ENCODE results near the gene SARS2.

The SARS2 gene

DNA sequence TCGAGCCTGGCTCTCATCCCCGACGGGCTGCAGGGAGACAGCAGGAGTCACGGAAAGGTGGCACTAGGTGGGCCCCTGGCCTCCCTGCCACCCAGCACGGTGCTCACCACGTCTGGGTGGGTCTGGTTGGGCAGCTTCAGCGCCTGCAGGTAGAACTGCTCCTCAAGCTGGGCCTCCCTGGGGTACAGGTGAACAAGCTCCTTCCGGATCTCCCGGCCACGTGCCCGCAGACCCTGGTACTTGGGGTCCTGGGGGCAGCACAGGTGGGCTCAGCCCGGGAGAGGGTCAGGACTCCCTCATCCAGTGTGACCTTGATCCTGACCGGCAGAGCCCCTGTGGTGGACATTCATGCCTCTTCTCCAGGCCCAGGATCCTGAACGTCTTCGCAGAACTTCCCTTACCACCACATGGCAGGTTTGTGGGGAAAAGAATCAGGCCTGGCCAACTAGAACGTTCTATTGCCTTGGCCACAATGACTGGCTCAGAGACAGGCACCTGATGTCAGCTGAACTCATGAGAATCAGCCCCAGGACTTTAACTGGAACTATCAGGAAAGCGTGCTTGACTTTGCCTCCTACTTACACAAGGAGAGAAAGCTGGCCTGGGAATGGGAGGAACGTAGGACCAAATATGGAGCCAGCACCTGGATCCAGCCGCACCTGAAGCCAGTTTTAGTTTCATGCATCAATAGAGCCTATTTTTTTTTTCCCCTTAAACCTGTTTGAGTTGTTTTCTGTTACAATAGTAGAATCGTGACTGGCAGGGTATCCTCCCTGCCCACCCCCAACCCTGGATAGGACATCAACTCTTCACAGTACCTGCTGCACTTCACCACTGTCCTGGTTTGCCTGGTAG, 8.9 kb downstream of the SARS2 start:
- DNase-seq (ENCODE audit: low read depth), result no peak
- H3K4me3 ChIP-seq (ENCODE audit: low read length), result no peak overlapping the region
- TF ChIP-seq, protein P1, sequence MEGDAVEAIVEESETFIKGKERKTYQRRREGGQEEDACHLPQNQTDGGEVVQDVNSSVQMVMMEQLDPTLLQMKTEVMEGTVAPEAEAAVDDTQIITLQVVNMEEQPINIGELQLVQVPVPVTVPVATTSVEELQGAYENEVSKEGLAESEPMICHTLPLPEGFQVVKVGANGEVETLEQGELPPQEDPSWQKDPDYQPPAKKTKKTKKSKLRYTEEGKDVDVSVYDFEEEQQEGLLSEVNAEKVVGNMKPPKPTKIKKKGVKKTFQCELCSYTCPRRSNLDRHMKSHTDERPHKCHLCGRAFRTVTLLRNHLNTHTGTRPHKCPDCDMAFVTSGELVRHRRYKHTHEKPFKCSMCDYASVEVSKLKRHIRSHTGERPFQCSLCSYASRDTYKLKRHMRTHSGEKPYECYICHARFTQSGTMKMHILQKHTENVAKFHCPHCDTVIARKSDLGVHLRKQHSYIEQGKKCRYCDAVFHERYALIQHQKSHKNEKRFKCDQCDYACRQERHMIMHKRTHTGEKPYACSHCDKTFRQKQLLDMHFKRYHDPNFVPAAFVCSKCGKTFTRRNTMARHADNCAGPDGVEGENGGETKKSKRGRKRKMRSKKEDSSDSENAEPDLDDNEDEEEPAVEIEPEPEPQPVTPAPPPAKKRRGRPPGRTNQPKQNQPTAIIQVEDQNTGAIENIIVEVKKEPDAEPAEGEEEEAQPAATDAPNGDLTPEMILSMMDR (conservative IDR thresholded peaks at IDR 0.05; ENCODE audit: low read depth, low read length), result no peak

DNA sequence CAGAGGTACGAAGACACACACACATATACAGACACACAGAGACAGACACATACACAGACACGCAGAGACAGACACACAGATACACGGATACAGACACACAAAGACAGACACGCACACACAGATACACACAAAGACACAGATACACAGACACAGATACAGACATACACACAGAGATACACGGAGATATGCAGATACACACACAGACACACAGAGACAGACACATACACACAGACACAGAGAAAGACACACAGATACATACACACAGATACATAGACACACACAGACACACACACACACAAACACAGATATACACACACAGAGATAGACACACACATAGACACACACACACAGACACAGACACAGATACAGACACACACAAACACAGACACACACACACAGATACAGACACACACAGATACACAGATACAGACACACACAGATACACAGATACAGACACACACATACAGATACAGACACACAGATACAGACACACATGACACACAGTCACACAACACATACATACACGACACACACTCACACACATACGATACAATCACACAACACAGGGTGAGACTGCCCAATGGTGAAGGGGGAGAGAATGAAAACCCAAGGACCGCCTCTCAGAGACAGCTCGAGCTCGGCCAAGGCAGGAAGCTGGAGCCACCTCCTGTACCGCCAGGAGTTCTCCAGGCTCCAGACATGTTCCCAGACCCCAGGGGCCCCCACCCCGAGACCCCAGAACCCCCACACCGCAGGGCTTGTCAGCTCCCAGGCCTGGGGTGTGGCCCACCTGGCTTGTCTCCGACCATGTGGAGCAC, 9.8 kb downstream of the SARS2 start:
- no peak for DNase-seq (ENCODE audit: low read depth)
- H3K4me3 ChIP-seq (ENCODE audit: low read length), result no peak overlapping the region
- TF ChIP-seq, protein P1 (conservative IDR thresholded peaks at IDR 0.05; ENCODE audit: low read depth, low read length), result no peak

DNA sequence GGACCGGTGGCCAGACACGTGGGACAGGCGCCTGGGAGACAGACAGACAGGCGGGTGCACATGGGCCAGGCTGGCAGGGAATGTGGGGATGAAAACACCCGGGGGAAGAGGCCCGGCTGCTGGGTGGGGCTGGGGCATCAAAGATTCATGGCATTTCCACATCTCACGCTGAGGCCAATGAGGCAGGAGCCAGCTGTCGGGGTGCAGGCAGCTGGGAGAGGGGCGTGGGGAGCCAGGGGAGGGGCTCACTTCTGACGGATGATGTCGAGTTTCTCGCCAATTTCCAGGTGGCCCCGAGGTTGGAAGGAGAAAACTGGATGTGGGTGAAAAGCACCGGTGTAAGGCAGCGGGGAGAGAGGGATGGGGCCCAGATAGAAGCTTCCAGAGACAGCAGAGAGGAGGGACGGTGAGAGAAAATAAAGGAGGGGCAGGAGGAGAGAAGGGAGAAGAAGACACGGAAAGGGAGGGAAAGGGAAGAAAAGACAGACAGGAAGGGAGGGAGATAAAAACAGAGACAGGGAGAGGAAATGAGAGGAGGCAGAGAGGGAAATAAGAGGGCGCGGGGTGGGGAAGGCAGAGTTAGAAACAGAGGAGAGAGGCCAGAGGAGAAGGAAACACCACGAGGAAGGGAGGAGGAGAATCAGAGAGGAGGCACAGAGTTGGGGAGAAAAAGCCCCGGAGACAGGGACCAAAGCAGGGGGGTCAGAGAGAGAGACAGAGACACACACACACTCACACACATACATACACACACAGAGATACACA, 10.5 kb downstream of the SARS2 start:
- TF ChIP-seq, protein P1 (conservative IDR thresholded peaks at IDR 0.05; ENCODE audit: low read depth, low read length), result no peak
- no peak overlapping the region for H3K4me3 ChIP-seq (ENCODE audit: low read length)
- DNase-seq (ENCODE audit: low read depth), result no peak

DNA sequence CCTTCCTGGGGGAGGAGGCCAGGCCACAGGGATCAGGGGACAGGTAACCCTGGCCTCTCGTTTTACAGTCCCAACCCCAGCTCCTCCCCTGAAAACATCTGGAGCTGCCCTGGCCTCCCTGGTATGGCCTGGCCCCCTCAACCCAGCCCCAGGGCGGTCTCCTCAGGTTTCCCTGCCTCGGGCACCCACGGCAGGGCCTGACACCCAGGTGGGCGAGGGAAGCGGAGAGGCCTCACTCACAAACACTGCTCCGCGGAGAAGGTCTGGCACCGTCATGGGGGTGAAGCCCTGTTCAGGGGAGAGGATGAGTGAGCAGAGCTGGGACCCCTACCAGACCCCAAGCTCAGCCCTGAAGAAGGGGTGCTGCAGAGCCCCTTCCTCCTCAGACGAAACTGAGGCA, 12.0 kb downstream of the SARS2 start:
- no peak for DNase-seq (ENCODE audit: low read depth)
- H3K4me3 ChIP-seq (ENCODE audit: low read length), result no peak overlapping the region
- TF ChIP-seq, protein P1 (conservative IDR thresholded peaks at IDR 0.05; ENCODE audit: low read depth, low read length), result no peak

DNA sequence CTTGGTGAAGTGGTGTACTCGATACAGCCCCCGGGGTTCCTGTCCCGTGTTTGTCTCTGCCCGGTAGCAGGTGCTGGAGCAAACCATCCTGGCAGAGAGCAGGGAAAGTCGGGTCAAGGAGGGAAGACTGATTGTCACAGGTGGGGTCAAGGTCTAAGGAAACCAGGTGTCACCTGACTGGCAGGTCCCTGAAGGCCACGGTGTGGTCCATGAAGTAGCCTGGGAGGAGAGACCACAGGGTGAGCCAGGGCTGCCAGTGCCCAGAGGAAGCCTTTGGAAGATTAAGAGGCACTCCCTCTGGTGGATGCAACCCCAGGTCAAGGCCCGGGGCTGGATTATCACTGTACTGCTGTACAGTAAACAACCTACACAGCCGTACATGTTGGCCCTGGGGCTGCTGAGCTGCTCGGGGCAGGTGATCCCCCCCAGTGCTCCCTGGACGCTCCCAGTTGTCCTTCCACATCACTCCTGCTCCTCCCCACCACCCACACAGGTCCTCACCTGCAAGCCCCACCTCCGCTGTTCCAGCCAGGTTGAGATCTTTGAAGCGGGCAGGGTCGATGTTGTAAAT, 12.6 kb downstream of the SARS2 start:
- TF ChIP-seq, protein P1 (conservative IDR thresholded peaks at IDR 0.05; ENCODE audit: low read depth, low read length), result peak; percentile 52

DNA sequence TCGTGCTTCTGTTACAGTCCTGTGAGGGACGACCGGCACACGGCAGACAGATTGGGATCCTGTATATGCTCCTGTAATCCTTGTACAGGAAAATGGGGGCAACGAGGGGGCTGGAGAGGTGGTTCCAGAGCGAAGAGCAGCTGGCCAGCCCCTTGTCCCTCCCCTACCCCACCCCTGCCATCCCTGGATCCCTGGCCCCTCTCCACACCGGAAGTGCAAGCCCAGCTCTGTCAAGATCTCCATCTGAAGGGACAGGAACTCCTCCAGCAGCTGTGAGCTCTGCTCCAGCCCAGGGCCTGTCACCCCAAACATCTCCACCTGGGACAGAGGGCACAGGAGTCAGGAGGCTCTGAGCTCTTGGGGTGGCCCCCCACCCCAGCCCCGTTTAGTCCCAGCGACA, 13.0 kb downstream of the SARS2 start:
- no peak for DNase-seq (ENCODE audit: low read depth)
- TF ChIP-seq, protein P1 (conservative IDR thresholded peaks at IDR 0.05; ENCODE audit: low read depth, low read length), result no peak
- H3K4me3 ChIP-seq (ENCODE audit: low read length), result no peak overlapping the region

More for the DNA sequence above, 12.6 kb downstream of the SARS2 start:
- no peak overlapping the region for H3K4me3 ChIP-seq (ENCODE audit: low read length)
- DNase-seq (ENCODE audit: low read depth), result no peak
